GM19452 (cell line): ENCODE data around the gene CHKB.
A peak's percentile ranks its signal among the peaks of the same experiment; 100 is the strongest.
"Not testable (repeated sequence)": the region's sequence is repeated elsewhere in the genome, so short reads cannot be mapped to it uniquely, and the experiment has no call there.

ENCODE experiments used
- ATAC-seq: cut with Tn5 transposase; IDR thresholded peaks from one replicate; pipeline ENCODE4 v1.9.1; 2021; ENCODE audit not compliant: unreplicated experiment

The CHKB gene

GRCh38 chr22:50551160-50551752 is 31.4 kb downstream of the CHKB start:
- no peak for ATAC-seq

- no peak for ATAC-seq
These were observed 32.3 kb downstream of the CHKB start for GRCh38 chr22:50550395-50550794.

GRCh38 chr22:50548921-50549790 is 33.5 kb downstream of the CHKB start:
- ATAC-seq, result no peak

GRCh38 chr22:50548040-50548920 is 34.4 kb downstream of the CHKB start:
- ATAC-seq, result no peak

GRCh38 chr22:50547263-50547985 is 35.2 kb downstream of the CHKB start:
- ATAC-seq, result no peak

DNA sequence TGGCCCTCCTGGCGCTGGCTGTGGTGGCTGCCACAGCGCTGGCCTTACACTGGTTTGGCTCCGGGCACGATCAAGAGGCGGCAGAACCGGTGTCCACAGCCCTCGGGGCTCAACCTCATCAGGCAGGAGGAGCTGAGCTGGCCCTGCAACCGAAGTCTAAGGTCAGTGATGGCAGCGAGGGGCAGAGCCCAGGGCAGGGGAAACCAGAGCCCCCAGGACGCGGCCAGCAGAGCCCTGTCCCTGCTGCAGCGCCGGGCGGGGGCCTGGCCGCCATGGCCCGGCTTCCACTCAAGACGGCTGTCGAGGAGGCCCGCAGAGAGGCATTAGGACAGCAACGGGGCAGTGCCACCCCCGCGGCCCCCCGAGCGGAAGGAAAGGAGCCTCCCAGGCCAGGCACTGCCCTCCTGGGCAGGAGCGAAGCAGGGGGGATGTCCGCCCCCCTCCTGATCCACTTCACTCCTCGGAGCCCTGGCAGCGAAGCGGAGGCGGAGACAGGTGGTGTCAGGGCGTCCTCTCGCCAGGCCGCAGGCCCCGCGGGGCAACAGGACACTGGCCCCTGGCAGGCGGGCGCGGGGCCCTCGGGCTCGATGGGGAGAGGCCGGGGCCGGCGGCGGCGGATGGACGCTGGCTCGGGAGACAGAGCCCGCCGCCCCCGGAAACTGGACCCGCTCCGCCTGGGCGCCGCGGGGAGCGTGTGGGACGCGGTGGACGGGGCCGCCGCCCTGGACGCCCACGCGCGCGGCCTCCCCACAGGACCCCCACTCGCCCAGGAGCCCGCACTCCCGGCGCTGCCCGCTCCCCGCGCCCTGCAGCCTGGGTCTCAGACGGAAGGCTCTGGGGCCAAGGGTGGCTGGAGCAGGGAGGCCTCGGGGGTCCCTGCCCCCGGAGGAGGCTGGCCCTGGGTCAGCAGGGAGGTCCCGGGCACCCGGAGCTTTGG is 36.1 kb downstream of the CHKB start:
- no peak for ATAC-seq

- no peak for ATAC-seq
These were observed 36.9 kb downstream of the CHKB start, which contains the start of gene KLHDC7B for GRCh38 chr22:50545522-50546325. Gene KLHDC7B, plus strand, starts transcription at chr22:50545899. Its CDS starts 345 bp downstream, at chr22:50546244.

DNA sequence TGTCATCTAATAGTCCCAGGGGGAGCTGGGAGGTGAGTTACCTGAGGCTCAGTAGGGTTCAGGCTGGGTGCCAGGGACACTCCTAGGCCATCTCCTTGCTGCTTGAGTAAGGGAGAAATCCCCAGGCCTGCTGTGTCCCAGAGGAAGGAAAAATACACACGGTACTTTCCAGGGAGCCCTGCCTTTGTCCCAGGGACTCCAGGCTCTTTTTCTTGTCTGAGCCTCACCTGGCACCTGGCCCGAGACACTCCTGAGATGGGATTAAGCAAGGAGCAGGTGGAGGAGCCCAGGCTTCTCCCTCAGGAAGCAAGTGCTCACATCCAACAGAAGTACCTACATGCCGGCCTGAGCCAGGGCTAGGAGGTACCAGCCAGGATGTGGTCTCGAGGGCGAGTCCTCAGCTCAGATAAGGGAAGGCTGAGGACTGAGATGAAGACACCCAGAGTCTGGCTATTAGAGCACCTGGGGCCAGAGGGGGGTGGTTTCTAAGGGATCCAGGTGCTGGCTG is 37.8 kb downstream of the CHKB start:
- no peak for ATAC-seq

DNA sequence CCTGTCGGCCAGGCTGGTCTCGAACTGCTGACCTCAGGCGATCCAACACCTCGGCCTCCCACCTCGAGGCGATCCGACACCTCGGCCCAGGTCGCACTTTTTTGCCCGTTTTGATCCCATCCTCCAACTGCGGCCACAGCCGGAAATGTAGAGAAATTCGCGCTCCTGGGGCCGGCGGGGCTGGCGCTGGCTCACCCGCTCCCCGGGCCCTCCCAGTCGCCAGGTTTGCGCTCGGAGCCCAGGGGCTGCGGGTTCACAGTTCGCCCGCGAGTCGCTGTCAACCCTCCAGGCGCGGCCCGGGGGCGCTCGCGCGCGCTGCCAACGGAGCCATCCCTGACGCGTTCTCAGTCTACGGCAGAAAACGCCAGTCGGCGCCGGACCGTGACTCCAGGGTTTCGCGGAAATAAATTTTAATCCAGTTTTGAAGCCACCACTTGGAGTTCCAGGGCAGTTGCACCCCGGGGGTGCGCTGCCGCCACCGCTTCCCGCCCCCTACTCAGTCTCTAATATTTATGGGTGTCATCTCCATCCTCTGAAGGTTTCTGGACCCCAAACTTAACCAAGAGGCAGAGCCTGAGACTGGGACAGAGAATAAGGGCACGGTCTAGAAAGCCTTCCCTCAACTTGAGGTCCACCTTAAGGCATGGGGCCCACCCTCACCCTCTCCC is 38.4 kb downstream of the CHKB start:
- ATAC-seq, result no peak

- ATAC-seq, result peak; percentile 36
These were observed 40.2 kb downstream of the CHKB start for GRCh38 chr22:50542416-50542927.

DNA sequence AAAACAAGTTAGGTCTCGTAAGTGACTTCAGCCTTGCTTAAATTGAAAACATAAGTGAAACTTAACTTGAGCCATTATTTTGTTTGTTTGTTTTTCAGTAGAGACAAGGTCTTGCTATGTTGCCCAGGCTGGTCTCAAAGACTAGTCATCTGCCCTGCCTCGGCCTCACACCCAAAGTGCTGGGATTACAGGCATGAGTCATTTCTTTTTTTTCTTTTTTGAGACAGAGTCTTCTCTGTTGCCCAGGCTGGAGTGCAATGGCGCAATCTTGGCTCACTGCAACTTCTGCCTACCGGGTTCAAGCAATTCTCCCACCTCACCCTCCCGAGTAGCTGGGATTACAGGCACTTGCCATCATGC is 41.0 kb downstream of the CHKB start:
- ATAC-seq, result not testable (repeated sequence)

GRCh38 chr22:50540381-50540780 is 42.3 kb downstream of the CHKB start:
- ATAC-seq, result no peak

DNA sequence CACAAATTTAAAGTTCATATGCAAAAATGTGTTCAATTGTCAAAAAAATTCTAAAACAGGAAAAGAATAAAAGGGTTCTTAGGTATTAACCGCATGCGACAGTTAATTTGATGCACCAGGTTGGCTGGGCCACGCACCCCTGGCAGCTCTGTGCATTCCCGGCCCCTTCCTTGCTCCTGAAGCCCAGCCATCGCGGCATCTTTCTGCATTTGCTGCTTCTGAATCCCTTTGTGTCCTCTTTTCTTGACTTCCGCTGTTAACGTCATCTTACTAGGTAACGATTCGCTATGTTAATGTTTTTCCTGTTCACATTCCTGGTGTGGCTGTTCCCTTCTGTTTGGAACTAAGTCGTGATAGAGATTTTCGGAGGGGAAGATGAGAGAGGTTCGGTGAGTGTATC is 44.9 kb downstream of the CHKB start:
- no peak for ATAC-seq

DNA sequence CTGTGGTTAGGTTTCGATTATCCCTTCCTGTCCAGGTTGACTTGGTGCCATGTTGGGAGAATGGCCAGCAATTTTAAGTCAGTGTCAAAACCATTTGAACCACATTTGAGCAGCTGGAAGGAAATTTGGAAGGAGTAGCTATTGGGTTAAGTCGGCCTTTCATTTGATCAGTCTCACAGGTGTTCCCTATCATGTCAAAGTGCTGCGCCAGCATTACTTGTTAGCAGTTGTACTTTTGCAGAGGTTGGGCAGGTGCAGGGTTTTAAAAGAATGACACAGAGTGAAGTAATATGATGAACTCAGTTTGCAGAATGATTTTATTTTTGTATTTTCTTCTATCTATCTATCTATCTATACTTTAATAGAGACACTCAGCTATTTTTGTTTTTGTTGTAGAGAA is 46.4 kb downstream of the CHKB start:
- no peak for ATAC-seq

- no peak for ATAC-seq
These were observed 47.5 kb downstream of the CHKB start for GRCh38 chr22:50535113-50535512.

GRCh38 chr22:50533856-50534711 is 48.6 kb downstream of the CHKB start:
- not testable (repeated sequence) for ATAC-seq
